Erythroblast (primary cell): ENCODE results near the gene ITPRIP.

ENCODE experiments used
- DNase-seq, 2 experiments: peaks; one replicate each; lab custom pipeline; 2025; lab: John Stamatoyannopoulos, UW
- GATA1 ChIP-seq: IDR thresholded peaks from 2 replicates; pipeline ENCODE4 v1.6.1; 2011; ENCODE audit warnings: low read depth, mild to moderate bottlenecking, control low read depth, low read length, moderate library complexity
- POLR2A ChIP-seq: IDR thresholded peaks from 2 replicates; pipeline ENCODE4 v1.6.1; 2011; ENCODE audit warnings: mild to moderate bottlenecking, low read length

The ITPRIP gene, protein sequence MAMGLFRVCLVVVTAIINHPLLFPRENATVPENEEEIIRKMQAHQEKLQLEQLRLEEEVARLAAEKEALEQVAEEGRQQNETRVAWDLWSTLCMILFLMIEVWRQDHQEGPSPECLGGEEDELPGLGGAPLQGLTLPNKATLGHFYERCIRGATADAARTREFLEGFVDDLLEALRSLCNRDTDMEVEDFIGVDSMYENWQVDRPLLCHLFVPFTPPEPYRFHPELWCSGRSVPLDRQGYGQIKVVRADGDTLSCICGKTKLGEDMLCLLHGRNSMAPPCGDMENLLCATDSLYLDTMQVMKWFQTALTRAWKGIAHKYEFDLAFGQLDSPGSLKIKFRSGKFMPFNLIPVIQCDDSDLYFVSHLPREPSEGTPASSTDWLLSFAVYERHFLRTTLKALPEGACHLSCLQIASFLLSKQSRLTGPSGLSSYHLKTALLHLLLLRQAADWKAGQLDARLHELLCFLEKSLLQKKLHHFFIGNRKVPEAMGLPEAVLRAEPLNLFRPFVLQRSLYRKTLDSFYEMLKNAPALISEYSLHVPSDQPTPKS

DNA sequence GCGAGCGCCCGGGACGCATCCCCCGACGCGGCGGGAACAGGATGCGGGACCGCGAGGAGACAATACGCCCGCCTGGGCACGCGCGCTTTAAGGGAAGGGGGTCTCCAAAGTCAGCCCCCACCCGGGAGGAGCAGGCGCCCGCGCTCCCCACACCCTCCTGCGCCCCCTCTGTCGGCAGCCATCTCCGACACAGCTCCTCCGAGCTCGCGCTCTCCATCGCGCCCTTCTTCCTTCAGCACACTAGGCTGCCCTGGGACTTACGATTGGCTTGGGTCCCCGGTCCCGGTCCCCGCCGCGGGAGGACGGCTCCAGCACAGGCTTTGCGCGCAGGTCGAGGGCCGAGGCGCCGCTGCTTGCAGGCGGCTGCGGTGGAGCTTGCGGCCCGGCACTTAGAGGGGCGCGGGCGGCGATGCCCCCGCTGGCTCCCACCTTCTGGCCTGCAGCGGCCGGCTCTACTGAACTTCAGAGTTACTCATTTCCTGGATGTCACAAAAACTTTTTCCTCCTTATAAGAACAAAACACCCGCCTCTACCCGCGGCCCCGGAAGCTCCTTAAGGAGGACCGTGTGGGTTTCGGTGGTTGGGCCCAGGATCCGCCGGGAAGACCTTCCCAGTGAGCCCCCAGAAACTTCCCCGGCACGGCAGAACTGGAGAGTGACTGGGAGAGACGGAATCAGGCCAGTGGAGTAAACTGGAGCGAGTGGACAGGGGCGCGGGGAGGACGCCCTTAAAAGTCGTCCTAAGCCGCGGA is at the start of gene ITPRIP:
Gene ITPRIP, minus strand, starts transcription at position 481 of the 751 bp plus-strand sequence. CDS start 22,414 bp downstream, outside the sequence.
- DNase-seq: peak; percentile 85 to 91
- TF ChIP-seq GATA1 (no peak), POLR2A (peak; percentile 81)

DNA sequence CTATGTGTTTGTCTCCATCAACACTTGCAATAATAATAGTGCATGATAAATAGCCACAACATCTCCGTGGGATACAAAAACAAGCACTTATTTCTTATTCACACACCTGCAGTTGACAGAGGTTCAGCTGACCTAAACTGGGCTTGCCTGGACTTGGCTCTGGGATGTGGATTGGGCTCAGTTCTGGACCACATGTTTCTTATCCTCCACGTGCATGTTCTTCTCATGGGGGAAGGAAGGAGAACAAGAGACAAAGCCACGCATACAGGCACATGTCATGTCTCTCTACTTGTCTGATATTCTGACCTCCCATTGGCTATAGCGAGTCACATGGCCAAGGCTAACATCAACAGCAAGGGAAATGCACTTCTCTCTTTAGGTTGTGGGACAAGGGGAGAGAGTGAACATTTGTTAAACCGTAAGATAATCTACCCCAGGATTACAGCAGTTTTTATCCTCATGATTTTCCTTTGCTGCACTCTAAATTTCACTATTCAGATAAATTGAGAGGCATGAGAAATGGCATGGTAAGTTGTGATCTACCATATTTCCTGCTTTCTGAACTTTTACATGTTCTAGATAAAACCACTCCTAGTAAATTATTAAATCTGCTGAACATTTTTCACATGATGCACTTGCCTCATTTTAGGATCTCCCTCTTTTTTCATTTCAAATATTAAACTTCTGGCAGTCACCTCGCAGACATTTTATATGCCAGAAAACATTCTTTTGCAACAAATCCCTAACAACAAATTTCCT is 49.0 kb upstream of the ITPRIP start:
- TF ChIP-seq POLR2A (no peak), GATA1 (no peak)
- DNase-seq: no peak

DNA sequence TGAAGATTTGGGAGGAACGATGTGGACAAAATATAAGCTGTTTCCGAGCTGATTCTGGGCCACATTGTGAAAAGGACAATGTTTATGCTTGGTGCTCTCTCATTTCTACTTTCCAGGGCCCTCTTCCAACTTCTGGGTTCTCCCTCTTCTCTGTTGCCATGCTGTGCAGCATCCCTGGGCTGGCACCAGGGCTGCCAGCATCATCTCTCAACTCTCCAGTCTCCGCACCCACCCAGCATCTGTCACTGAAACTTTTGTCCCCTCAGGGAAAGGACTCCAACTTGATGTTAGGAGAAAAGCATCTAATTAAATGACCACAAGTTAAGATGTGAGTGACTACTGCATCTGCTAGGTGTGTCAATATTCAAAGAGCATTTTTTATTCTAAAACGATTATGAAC is 42.1 kb upstream of the ITPRIP start:
- DNase-seq: no peak
- no peak for TF ChIP-seq POLR2A
- TF ChIP-seq GATA1: no peak

DNA sequence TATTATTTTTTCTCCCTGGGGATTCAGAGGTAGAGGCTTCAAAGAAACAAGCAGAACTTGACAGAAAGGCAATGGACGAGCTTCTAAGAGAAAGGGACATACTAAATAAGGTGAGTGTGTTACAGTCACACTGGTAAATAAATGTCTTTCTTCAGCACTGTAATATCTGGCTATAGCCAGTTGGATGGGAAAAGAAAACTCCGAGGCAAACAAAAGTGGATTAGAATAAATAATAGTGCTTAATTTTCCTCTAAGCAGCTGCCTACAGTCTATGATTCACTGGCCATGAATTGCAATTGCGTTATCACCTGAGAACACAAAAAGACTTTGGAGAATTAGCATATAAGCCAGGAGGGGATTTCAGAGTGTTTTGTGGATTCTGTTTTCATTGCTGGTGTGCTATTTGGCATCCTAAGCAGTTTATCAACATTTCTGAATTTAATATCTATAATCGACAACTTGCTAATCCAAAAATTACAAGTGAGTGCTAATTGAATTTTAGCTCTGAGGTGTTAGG is 38.6 kb upstream of the ITPRIP start:
- no peak for DNase-seq
- TF ChIP-seq POLR2A (no peak), GATA1 (no peak)

DNA sequence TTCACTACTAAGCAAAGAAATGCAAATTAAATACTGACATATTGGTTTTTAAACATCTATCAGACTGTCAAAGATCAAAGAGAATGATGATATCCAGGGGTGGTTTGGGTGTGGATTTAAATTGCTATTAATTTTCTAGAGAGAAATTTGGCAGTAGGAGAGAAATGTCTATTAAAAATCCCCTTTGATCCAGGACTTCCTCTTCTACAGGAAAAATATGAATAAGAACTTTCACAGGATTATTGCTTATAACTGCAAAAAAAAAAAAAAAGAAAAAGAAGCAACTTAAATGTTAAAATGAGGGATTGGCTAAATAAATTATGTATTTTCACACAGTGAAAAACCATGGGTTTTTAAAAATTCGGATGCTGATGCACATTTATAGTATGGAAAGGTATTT is 36.3 kb upstream of the ITPRIP start:
- no peak for DNase-seq
- no peak for TF ChIP-seq POLR2A
- no peak for TF ChIP-seq GATA1

DNA sequence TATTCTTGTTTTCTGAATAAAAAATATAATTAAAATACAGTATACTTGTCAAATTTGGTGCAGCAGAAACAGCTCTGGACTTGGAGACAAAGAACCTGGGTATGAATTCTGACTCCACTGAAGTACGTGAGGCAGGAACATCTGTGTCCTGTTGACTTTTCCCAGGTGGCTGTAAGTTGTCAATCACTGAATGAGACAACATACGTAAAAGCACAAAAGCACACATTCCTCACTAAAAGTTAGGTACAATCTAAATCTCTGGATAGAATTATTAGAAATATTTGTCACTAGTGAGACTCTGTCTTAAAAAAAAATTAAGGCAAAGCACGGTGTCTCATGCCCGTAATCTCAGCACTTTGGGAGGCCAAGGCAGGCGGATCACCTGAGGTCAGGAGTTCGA is 33.5 kb upstream of the ITPRIP start:
- no peak for TF ChIP-seq POLR2A
- no peak for TF ChIP-seq GATA1
- no peak for DNase-seq

DNA sequence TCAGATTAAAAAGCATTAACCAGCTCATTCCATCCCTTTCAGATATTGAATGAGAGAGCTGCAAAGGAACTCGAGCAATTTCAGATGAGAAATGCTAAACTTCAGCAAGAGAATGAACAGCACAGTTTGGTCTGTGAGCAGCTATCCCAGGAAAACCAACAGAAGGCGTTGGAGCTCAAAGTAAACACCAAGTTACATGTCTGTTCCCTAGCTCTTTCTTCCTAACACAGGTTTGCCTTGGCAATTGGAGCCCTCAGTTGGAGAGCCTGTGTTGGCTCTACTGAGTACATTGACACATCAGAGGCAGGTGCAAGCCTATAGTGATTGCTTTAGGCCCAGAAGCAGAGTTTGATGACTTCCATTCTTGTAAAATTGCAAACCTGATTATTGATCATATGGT is 30.1 kb upstream of the ITPRIP start:
- DNase-seq: no peak
- TF ChIP-seq POLR2A (no peak), GATA1 (no peak)

DNA sequence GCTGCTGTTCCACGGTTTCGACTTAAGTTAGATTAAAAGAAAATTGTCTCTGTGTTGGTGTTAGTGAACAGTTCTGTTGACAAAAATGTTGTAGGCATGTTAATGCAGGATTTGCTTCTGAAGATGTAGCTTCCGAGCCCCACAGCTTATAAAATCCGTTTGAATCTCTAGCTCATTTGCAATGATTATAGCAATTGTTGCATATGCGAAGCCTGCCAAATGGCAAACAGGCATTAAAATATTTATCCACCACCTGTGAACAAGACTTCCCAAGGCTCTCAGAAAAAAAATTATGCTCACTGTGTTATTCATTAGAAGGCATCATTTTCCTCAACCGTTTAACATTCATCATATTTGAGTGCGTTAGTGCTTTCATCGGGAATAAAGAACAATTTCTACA is 29.6 kb upstream of the ITPRIP start:
- DNase-seq: no peak

DNA sequence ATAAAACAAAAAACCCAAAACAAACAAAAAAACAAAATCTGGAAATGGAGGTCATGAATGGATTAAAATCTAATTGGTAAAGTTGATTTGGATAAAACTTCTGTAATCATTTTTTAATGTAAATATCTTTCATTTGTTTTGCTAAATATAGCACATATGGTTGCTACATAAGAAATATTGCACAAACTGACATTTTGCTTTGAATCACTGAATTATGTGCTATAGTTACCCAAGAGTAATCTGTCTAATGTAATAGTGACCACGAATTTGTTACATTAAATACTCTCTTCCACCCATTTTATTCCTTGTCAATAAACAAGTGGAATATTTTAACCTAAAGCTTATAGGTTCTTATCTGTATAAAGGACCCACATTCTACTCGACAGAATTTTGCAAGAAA is 21.5 kb upstream of the ITPRIP start:
- no peak for DNase-seq
- TF ChIP-seq POLR2A: no peak
- TF ChIP-seq GATA1: no peak

More for the DNA sequence above, 29.6 kb upstream of the ITPRIP start:
- no peak for TF ChIP-seq GATA1
- TF ChIP-seq POLR2A: no peak

DNA sequence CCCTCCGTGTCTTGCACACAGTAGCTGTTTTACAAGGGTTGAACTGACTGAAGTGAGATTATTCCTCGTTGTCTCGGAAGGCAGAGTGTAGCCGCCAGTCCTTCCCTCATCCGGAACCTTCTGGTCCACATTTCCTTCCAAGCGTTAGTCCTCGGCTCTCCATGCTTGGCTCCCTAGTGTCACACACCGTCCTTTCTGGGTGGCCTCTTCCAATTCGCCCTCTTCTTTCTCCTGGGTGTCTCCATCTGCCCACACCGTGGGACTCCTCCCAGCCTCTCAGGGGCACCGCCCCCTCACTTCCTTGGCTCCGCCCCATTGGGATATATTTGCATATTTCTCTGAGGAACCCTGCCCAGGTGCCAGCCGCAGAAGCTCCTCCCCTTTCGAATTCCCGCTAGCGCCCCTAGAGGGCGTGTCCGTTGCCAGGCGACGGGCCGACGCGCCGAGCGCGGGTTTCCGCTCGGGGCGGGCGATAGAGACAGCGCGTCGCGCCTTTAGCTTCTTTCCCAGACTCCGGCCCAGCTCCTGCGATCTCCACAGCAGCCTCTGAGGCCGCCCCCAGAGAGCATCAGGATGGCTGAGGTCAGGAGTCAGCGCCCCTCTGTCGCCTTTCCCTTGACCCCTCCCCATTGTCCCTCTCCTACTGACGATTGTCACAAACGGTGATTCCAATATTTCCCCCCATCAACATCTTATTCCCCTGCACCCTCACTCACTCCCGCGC is 15.2 kb upstream of the ITPRIP start, which contains the start of gene CFAP58:
Gene CFAP58, plus strand, starts transcription at position 509 of the 724 bp plus-strand sequence. Its CDS starts 65 bp downstream, at position 574.
- DNase-seq: peak; percentile 95 to 97
- TF ChIP-seq POLR2A: peak; percentile 80
- TF ChIP-seq GATA1: no peak

DNA sequence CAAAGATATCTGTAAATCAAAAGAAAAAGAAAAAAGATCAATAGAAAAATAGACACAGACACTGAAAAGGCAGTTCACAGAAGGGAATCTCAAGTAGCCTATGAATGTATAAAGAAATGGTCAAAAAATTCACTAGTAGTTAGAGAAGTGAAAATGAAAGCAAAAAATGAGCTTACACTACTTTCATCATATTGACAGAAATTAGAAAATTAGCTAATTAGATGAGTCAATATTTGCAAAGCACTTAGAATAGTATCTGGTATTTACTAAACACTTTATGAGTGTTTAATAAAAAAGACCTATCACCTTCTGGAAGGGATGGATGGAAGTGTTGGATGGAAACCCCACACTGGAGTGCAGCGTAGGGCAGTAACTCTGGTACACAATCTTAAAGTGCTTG is 13.7 kb upstream of the ITPRIP start:
- TF ChIP-seq POLR2A: no peak
- peak in 1 of 2 experiments; percentile 56 for DNase-seq

DNA sequence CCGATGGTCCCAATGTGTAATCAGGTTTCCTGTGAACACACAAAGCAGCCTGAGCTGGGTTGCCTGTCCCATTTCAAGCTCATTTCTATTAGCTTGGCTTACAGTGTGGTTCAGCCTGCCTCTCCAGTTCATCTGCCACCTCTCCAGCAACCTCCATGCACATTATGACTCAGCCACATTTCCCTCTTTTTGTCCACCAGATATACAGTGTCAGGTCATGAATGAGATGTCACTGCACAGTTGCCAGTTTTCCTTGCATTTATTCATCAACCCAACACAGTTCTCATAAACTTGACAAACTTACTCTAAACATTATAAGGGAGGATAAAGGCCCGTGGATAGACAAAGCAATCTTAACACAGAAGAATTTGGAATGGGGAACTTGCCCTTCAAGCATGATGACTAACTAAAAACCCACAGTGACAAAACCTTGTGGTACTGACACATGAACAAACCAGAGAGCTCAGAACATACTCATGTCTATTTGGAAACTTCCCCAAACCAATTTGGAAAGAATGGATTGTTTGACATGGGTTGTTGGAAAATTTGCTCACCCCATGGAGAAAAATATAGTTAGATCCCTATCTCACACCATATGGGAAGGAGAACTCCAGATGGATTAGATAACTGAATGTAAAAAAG is 12.9 kb upstream of the ITPRIP start:
- DNase-seq: peak; percentile 22 to 69
- TF ChIP-seq POLR2A: no peak
- TF ChIP-seq GATA1: no peak
